Skeletal muscle tissue (tissue), 4 donors: ENCODE data around the gene CTNNA3. TPM values are rescaled to one million over a fixed set of nuclear protein-coding genes. Genes with fewer than 3 reads are reported as not detected.
"Not testable (repeated sequence)": the region's sequence is repeated elsewhere in the genome, so short reads cannot be mapped to it uniquely, and the experiment has no call there.

Source experiments
- H3K27ac ChIP-seq: one replicate; pipeline ENCODE4 v1.7.0; 2013; ENCODE audit warnings: mild to moderate bottlenecking, low read depth, low read length, inconsistent platforms
- H3K27me3 ChIP-seq, 3 donors: one replicate each; pipeline ENCODE4 v1.7.0; 2013; ENCODE audit warnings: low read length in 3 of 3; ENCODE audit not compliant: control insufficient read depth in 3 of 3, insufficient read depth in 3 of 3
- H3K36me3 ChIP-seq, 3 donors: one replicate each; pipeline ENCODE4 v1.7.0; 2013; ENCODE audit warnings: low read length in 3 of 3; ENCODE audit not compliant: control insufficient read depth in 3 of 3, insufficient read depth in 3 of 3
- H3K4me1 ChIP-seq, 3 donors: one replicate each; pipeline ENCODE4 v1.7.0; 2013; ENCODE audit warnings: low read length in 3 of 3, mild to moderate bottlenecking in 3 of 3; ENCODE audit not compliant: control insufficient read depth in 3 of 3, insufficient read depth in 3 of 3
- H3K4me3 ChIP-seq, 3 donors: one replicate each; pipeline ENCODE4 v1.7.0; 2013; ENCODE audit warnings: low read length in 3 of 3
- H3K9ac ChIP-seq, 3 donors: one replicate each; pipeline ENCODE4 v1.7.0; 2013; ENCODE audit warnings: low read length in 3 of 3, mild to moderate bottlenecking in 3 of 3, moderate library complexity in 2 of 3, low read depth in 1 of 3
- H3K9me3 ChIP-seq, 3 donors: one replicate each; pipeline ENCODE4 v1.7.0; 2013; ENCODE audit warnings: low read length in 3 of 3; ENCODE audit not compliant: control insufficient read depth in 3 of 3
- total RNA-seq: library from RNA; depleted of rRNA; stranded (reverse); fragments of >200 nt; gene quantifications from one replicate; pipeline ENCODE4 v1.2.3, GENCODE V29; 2014
- donor health status: Osteomylitis.

The CTNNA3 gene
- 24.0 TPM for total RNA-seq

- Histone ChIP-seq H3K36me3 (no peaks in the 10 kb centered on the region), H3K27ac (no peak within 1 kb of the TSS), H3K4me1 (no peaks in the 10 kb centered on the region), H3K4me3 (peak within 1 kb of the TSS; percentile 3 to 40 (median 40)), H3K27me3 (no peaks in the 10 kb centered on the region), H3K9ac (peak within 1 kb of the TSS; percentile 36 to 61 (median 46)), H3K9me3 (no peaks in the 10 kb centered on the region)
Measured at GRCh38 chr10:67696029-67696428, at the start of gene CTNNA3. CTNNA3 (minus strand) TSS chr10:67696195.

- no peaks in the 10 kb centered on the region for H3K4me1 ChIP-seq
- no peak overlapping the region for H3K27ac ChIP-seq
- H3K36me3 ChIP-seq, result no peaks in the 10 kb centered on the region
- H3K9me3 ChIP-seq, result no peaks in the 10 kb centered on the region
- H3K27me3 ChIP-seq, result no peaks in the 10 kb centered on the region
- H3K4me3 ChIP-seq, result no peak overlapping the region
- H3K9ac ChIP-seq, result no peak overlapping the region
Measured at GRCh38 chr10:67735430-67735829, 39.4 kb upstream of the CTNNA3 start.

GRCh38 chr10:67733511-67733910 is 37.5 kb upstream of the CTNNA3 start:
- no peak overlapping the region for H3K4me3 ChIP-seq

GRCh38 chr10:67725567-67725966 is 29.6 kb upstream of the CTNNA3 start:
- no peak overlapping the region for H3K9ac ChIP-seq
- H3K27me3 ChIP-seq, result no peaks in the 10 kb centered on the region
- H3K4me1 ChIP-seq, result no peaks in the 10 kb centered on the region
- H3K4me3 ChIP-seq, result no peak overlapping the region
- no peaks in the 10 kb centered on the region for H3K9me3 ChIP-seq
- H3K27ac ChIP-seq, result no peak overlapping the region
- H3K36me3 ChIP-seq, result no peaks in the 10 kb centered on the region

More at GRCh38 chr10:67733511-67733910, 37.5 kb upstream of the CTNNA3 start:
- no peaks in the 10 kb centered on the region for H3K27me3 ChIP-seq
- H3K36me3 ChIP-seq, result no peaks in the 10 kb centered on the region
- H3K9me3 ChIP-seq, result no peaks in the 10 kb centered on the region
- no peak overlapping the region for H3K9ac ChIP-seq
- H3K4me1 ChIP-seq, result no peaks in the 10 kb centered on the region
- H3K27ac ChIP-seq, result no peak overlapping the region

- Histone ChIP-seq H3K4me1 (no peaks in the 10 kb centered on the region), H3K9me3 (no peaks in the 10 kb centered on the region)
Measured at GRCh38 chr10:67723601-67724000, 27.6 kb upstream of the CTNNA3 start.

GRCh38 chr10:67722113-67722512 is 26.1 kb upstream of the CTNNA3 start:
- no peak overlapping the region for H3K27ac ChIP-seq
- H3K9ac ChIP-seq, result no peak overlapping the region
- no peaks in the 10 kb centered on the region for H3K27me3 ChIP-seq
- no peaks in the 10 kb centered on the region for H3K4me1 ChIP-seq
- no peaks in the 10 kb centered on the region for H3K9me3 ChIP-seq
- H3K36me3 ChIP-seq, result no peaks in the 10 kb centered on the region
- no peak overlapping the region for H3K4me3 ChIP-seq

More at GRCh38 chr10:67723601-67724000, 27.6 kb upstream of the CTNNA3 start:
- Histone ChIP-seq H3K27ac (no peak overlapping the region), H3K36me3 (no peaks in the 10 kb centered on the region), H3K9ac (no peak overlapping the region), H3K27me3 (no peaks in the 10 kb centered on the region), H3K4me3 (no peak overlapping the region)

GRCh38 chr10:67716455-67716854 is 20.5 kb upstream of the CTNNA3 start:
- H3K4me1 ChIP-seq, H3K9me3 ChIP-seq, H3K27ac ChIP-seq, H3K27me3 ChIP-seq, H3K36me3 ChIP-seq, H3K4me3 ChIP-seq, H3K9ac ChIP-seq: not testable (repeated sequence)

- no peak overlapping the region for H3K4me3 ChIP-seq
- H3K9me3 ChIP-seq, result no peaks in the 10 kb centered on the region
- H3K36me3 ChIP-seq, result no peaks in the 10 kb centered on the region
- no peaks in the 10 kb centered on the region for H3K4me1 ChIP-seq
- H3K9ac ChIP-seq, result no peak overlapping the region
- H3K27me3 ChIP-seq, result no peaks in the 10 kb centered on the region
- no peak overlapping the region for H3K27ac ChIP-seq
Measured at GRCh38 chr10:67705921-67706320, 9.9 kb upstream of the CTNNA3 start.

GRCh38 chr10:67699613-67700270 is 3.7 kb upstream of the CTNNA3 start:
- not testable (repeated sequence) for H3K36me3 ChIP-seq, H3K27me3 ChIP-seq, H3K9ac ChIP-seq, H3K4me3 ChIP-seq, H3K9me3 ChIP-seq, H3K27ac ChIP-seq, H3K4me1 ChIP-seq

GRCh38 chr10:67698164-67698563 is 2.2 kb upstream of the CTNNA3 start:
- Histone ChIP-seq H3K9me3 (no peaks in the 10 kb centered on the region), H3K4me1 (no peaks in the 10 kb centered on the region), H3K27ac (no peak overlapping the region), H3K36me3 (no peaks in the 10 kb centered on the region), H3K4me3 (no peak overlapping the region), H3K27me3 (no peaks in the 10 kb centered on the region), H3K9ac (no peak overlapping the region)
